HEK293 (cell line): ENCODE measurements around the gene GSG1L.

Source experiments
- CTCF ChIA-PET: fragments of 350-600 bp; formaldehyde crosslinking; extraction: SDS; loops from one replicate; lab custom pipeline; 2021; ENCODE audit warnings: antibody characterized with exemption; lab: Yijun Ruan, JAX
- POLR2A ChIA-PET: fragments of 300-600 bp; formaldehyde crosslinking; extraction: SDS; loops from one replicate; lab custom pipeline; 2020; ENCODE audit warnings: antibody characterized with exemption, inconsistent platforms; lab: Yijun Ruan, JAX
- H3K27ac ChIP-seq: fragments of 200-500 bp; sonication (Bioruptor generic); 2 replicates; pipeline ENCODE4 v1.5.1; 2014; ENCODE audit warnings: low read depth, low read length, control low read depth, inconsistent platforms; ENCODE audit errors: extremely low read depth
- H3K36me3 ChIP-seq, 2 experiments: fragments of 200-500 bp in 1 of 2; sonication (Bioruptor generic) in 1 of 2; 1 replicate in 1 of 2; 2 replicates in 1 of 2; pipeline ENCODE4 v1.5.1; 2014 to 2017; ENCODE audit warnings: inconsistent platforms in 2 of 2, low read length in 2 of 2; ENCODE audit not compliant: control insufficient read depth in 2 of 2, insufficient read depth in 1 of 2
- H3K4me1 ChIP-seq: fragments of 200-500 bp; sonication (Bioruptor generic); 2 replicates; pipeline ENCODE4 v1.5.1; 2014; ENCODE audit warnings: mild to moderate bottlenecking, low read length, inconsistent platforms; ENCODE audit not compliant: control insufficient read depth, insufficient read depth
- H3K4me3 ChIP-seq: 2 replicates; pipeline ENCODE4 v1.5.1; 2011; ENCODE audit warnings: low read depth, mild to moderate bottlenecking, control low read depth, low read length, moderate library complexity
- H3K9me3 ChIP-seq: fragments of 200-500 bp; sonication (Bioruptor generic); 2 replicates; pipeline ENCODE4 v1.5.1; 2014; ENCODE audit warnings: low read depth, low read length, inconsistent platforms; ENCODE audit not compliant: control insufficient read depth, insufficient read depth
- AEBP2 ChIP-seq: fragments of 450-650 bp; formaldehyde crosslinking; IDR thresholded peaks from 2 replicates; pipeline ENCODE4 v1.5.1; 2016; ENCODE audit warnings: missing biosample characterization, missing genetic modification characterization, borderline replicate concordance
- SALL2 ChIP-seq: fragments of 450-650 bp; formaldehyde crosslinking; IDR thresholded peaks from 2 replicates; pipeline ENCODE4 v1.5.0; 2017; ENCODE audit warnings: missing biosample characterization, mild to moderate bottlenecking, missing genetic modification characterization, borderline replicate concordance
- SP3 ChIP-seq: fragments of 450-650 bp; formaldehyde crosslinking; IDR thresholded peaks from 2 replicates; pipeline ENCODE4 v1.5.1; 2016; ENCODE audit warnings: missing biosample characterization, missing genetic modification characterization
- WT1 ChIP-seq: fragments of 450-650 bp; formaldehyde crosslinking; IDR thresholded peaks from 2 replicates; pipeline ENCODE4 v1.5.1; 2016; ENCODE audit warnings: missing biosample characterization, missing genetic modification characterization
- ZNF169 ChIP-seq: fragments of 450-650 bp; formaldehyde crosslinking; IDR thresholded peaks from 2 replicates; pipeline ENCODE4 v1.5.1; 2016; ENCODE audit warnings: missing biosample characterization, missing genetic modification characterization
- ZNF175 ChIP-seq: fragments of 450-650 bp; formaldehyde crosslinking; IDR thresholded peaks from 2 replicates; pipeline ENCODE4 v1.5.1; 2016; ENCODE audit warnings: missing biosample characterization, missing genetic modification characterization
- ZNF239 ChIP-seq: fragments of 450-650 bp; formaldehyde crosslinking; IDR thresholded peaks from 2 replicates; pipeline ENCODE4 v1.5.1; 2016; ENCODE audit warnings: missing biosample characterization, missing genetic modification characterization
- ZNF266 ChIP-seq: fragments of 450-650 bp; formaldehyde crosslinking; IDR thresholded peaks from 2 replicates; pipeline ENCODE4 v1.5.1; 2016; ENCODE audit warnings: missing biosample characterization, missing genetic modification characterization, low read depth
- ZNF433 ChIP-seq: fragments of 450-650 bp; formaldehyde crosslinking; IDR thresholded peaks from 2 replicates; pipeline ENCODE4 v1.5.1; 2016; ENCODE audit warnings: missing biosample characterization, missing genetic modification characterization, low read depth
- ZNF449 ChIP-seq: fragments of 450-650 bp; formaldehyde crosslinking; IDR thresholded peaks from 2 replicates; pipeline ENCODE4 v1.5.1; 2017; ENCODE audit warnings: missing biosample characterization, mild to moderate bottlenecking, missing genetic modification characterization, moderate library complexity
- ZNF48 ChIP-seq: fragments of 450-650 bp; formaldehyde crosslinking; IDR thresholded peaks from 2 replicates; pipeline ENCODE4 v1.5.1; 2016; ENCODE audit warnings: missing biosample characterization, missing genetic modification characterization
- ZNF521 ChIP-seq: fragments of 450-650 bp; formaldehyde crosslinking; IDR thresholded peaks from 2 replicates; pipeline ENCODE4 v1.5.1; 2017; ENCODE audit warnings: missing biosample characterization, mild to moderate bottlenecking, missing genetic modification characterization
- ZNF529 ChIP-seq: fragments of 450-650 bp; formaldehyde crosslinking; IDR thresholded peaks from 2 replicates; pipeline ENCODE4 v1.5.1; 2017; ENCODE audit warnings: missing genetic modification characterization, missing biosample characterization; ENCODE audit not compliant: insufficient replicate concordance
- ZNF560 ChIP-seq: fragments of 450-650 bp; formaldehyde crosslinking; IDR thresholded peaks from 2 replicates; pipeline ENCODE4 v1.5.1; 2017; ENCODE audit warnings: missing biosample characterization, missing genetic modification characterization, borderline replicate concordance
- ZNF571 ChIP-seq: fragments of 450-650 bp; formaldehyde crosslinking; IDR thresholded peaks from 2 replicates; pipeline ENCODE4 v1.5.0; 2017; ENCODE audit warnings: missing biosample characterization, missing genetic modification characterization
- ZNF624 ChIP-seq: fragments of 450-650 bp; formaldehyde crosslinking; IDR thresholded peaks from 2 replicates; pipeline ENCODE4 v1.5.1; 2017; ENCODE audit warnings: missing biosample characterization, missing genetic modification characterization
- ZNF626 ChIP-seq: fragments of 450-650 bp; sonication (Bioruptor Pico); formaldehyde crosslinking; IDR thresholded peaks from 2 replicates; pipeline ENCODE4 v1.5.1; 2018; ENCODE audit warnings: missing biosample characterization, missing genetic modification characterization, inconsistent platforms
- ZNF629 ChIP-seq: fragments of 450-650 bp; formaldehyde crosslinking; IDR thresholded peaks from 2 replicates; pipeline ENCODE4 v1.5.1; 2017; ENCODE audit warnings: missing biosample characterization, missing genetic modification characterization
- ZNF677 ChIP-seq: fragments of 450-650 bp; IDR thresholded peaks from 2 replicates; pipeline ENCODE4 v1.5.0; 2018; ENCODE audit warnings: missing biosample characterization, mild to moderate bottlenecking, missing genetic modification characterization, moderate library complexity
- ZNF707 ChIP-seq: fragments of 450-650 bp; formaldehyde crosslinking; IDR thresholded peaks from 2 replicates; pipeline ENCODE4 v1.5.1; 2016; ENCODE audit warnings: missing biosample characterization, missing genetic modification characterization
- ZNF843 ChIP-seq: fragments of 450-650 bp; formaldehyde crosslinking; IDR thresholded peaks from 2 replicates; pipeline ENCODE4 v1.5.1; 2016; ENCODE audit warnings: missing biosample characterization, missing genetic modification characterization
- TF ChIP-seq, protein P1 (sequence below): fragments of 450-650 bp; IDR thresholded peaks from 2 replicates; pipeline ENCODE4 v1.5.1; 2018; ENCODE audit warnings: missing biosample characterization, missing genetic modification characterization

GSG1L gene

DNA sequence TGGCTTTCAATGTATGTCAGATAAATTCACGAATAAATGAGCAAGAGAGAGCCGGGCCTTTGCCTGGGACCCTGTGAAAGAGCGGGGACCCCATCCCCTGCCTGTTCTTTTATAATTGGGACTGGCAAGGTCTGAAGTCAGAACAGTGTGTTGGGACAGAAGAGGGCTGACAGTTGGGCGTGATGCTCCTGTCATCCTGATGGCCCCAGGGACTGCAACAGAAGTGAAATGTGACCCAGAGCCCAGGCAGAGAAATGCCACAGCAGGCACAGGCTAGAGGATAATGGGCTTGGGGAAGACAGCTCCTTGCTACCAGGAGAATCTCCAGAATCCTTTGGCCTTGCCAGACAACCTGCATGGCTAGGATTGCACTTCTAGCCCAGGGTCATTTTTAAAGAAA is 37.9 kb downstream of the GSG1L start:
- H3K36me3 ChIP-seq: no peaks in the 10 kb centered on the region
- no peaks in the 10 kb centered on the region for H3K4me1 ChIP-seq
- POLR2A ChIA-PET: no interaction called here
- no peak for TF ChIP-seq AEBP2
- no peak for TF ChIP-seq ZNF175
- TF ChIP-seq ZNF433 (tag by site-specific recombination): no peak
- no peak for TF ChIP-seq ZNF677 (tag by site-specific recombination)
- no peak for TF ChIP-seq ZNF169 (tag by site-specific recombination)
- no peak for TF ChIP-seq ZNF707 (tag by site-specific recombination)
- TF ChIP-seq ZNF624 (tag by site-specific recombination): no peak
- no peak for TF ChIP-seq ZNF843 (tag by site-specific recombination)
- TF ChIP-seq, protein P1, sequence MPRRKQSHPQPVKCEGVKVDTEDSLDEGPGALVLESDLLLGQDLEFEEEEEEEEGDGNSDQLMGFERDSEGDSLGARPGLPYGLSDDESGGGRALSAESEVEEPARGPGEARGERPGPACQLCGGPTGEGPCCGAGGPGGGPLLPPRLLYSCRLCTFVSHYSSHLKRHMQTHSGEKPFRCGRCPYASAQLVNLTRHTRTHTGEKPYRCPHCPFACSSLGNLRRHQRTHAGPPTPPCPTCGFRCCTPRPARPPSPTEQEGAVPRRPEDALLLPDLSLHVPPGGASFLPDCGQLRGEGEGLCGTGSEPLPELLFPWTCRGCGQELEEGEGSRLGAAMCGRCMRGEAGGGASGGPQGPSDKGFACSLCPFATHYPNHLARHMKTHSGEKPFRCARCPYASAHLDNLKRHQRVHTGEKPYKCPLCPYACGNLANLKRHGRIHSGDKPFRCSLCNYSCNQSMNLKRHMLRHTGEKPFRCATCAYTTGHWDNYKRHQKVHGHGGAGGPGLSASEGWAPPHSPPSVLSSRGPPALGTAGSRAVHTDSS (tag by site-specific recombination): no peak
- no peak for TF ChIP-seq ZNF266 (tag by site-specific recombination)
- no peak for TF ChIP-seq ZNF571 (tag by site-specific recombination)
- TF ChIP-seq ZNF626 (tag by site-specific recombination): no peak
- TF ChIP-seq ZNF629: no peak
- no peak for TF ChIP-seq ZNF239 (tag by site-specific recombination)
- TF ChIP-seq WT1 (tag by site-specific recombination): no peak
- CTCF ChIA-PET: no interaction called here
- H3K27ac ChIP-seq: no peak overlapping the region
- no peaks in the 10 kb centered on the region for H3K9me3 ChIP-seq
- H3K4me3 ChIP-seq: no peak overlapping the region

DNA sequence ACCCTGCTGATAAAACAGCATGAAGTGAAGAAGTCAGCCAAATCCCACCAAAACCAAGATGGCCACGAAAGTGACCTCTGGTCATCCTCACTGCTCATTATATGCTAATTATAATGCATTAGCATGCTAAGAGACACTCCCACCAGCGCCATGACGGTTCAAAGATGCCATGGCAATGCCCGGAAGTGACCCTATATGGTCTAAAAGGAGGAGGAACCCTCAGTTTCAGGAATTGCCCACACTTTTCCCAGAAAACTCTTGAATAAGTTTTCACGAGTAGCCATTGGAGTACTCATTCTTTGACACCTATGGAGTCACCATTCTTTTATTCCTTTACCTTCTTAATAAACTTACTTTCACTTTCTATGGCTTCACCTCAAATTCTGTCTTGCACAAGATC is 44.3 kb downstream of the GSG1L start:
- no peaks in the 10 kb centered on the region for H3K36me3 ChIP-seq
- H3K9me3 ChIP-seq: no peaks in the 10 kb centered on the region
- TF ChIP-seq SP3 (no peak), ZNF560 (tag by site-specific recombination) (no peak), SALL2 (tag by site-specific recombination) (no peak), ZNF521 (tag by site-specific recombination) (no peak), ZNF48 (no peak), ZNF449 (tag by site-specific recombination) (no peak), ZNF529 (tag by site-specific recombination) (no peak)
- H3K4me1 ChIP-seq: no peaks in the 10 kb centered on the region
- POLR2A ChIA-PET: no interaction called here
- H3K4me3 ChIP-seq: no peak overlapping the region
- no peak overlapping the region for H3K27ac ChIP-seq
- CTCF ChIA-PET: no interaction called here
